ENCODE measurements around the gene SNX9.

DNA sequence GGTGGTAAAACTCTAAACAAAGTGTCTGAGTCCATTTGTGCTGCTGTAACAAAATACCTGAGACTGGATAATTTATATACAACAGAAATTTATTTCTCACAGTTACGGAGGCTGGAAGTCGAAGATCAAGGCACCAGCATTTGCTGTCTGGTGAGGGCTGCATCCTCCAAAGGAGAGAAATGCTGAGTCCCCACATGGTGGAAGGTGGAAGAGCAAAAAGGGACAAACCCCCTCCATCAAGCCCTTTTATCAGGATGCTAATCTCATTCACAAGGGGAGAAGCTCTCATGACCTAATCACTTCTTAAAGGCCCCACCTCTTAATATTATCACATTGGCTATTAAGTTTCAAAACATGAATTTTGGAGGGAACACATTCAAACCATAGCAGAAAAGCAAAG, 102.7 kb downstream of the SNX9 start:
- TF ChIP-seq, protein P1, sequence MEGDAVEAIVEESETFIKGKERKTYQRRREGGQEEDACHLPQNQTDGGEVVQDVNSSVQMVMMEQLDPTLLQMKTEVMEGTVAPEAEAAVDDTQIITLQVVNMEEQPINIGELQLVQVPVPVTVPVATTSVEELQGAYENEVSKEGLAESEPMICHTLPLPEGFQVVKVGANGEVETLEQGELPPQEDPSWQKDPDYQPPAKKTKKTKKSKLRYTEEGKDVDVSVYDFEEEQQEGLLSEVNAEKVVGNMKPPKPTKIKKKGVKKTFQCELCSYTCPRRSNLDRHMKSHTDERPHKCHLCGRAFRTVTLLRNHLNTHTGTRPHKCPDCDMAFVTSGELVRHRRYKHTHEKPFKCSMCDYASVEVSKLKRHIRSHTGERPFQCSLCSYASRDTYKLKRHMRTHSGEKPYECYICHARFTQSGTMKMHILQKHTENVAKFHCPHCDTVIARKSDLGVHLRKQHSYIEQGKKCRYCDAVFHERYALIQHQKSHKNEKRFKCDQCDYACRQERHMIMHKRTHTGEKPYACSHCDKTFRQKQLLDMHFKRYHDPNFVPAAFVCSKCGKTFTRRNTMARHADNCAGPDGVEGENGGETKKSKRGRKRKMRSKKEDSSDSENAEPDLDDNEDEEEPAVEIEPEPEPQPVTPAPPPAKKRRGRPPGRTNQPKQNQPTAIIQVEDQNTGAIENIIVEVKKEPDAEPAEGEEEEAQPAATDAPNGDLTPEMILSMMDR (optimal IDR thresholded peaks at IDR 0.05 in 1 of 3, IDR thresholded peaks at IDR 0.05 in 1 of 3, conservative IDR thresholded peaks at IDR 0.05 in 1 of 3; ENCODE audit: extremely low read depth in 1 of 3, insufficient read depth in 2 of 3, low read length in 3 of 3) = no peak
- no peak for TF ChIP-seq EZH2 (IDR thresholded peaks at IDR 0.05; ENCODE audit: low read length)
